Neutrophil (primary cell): ENCODE measurements around the gene STARD3NL.

ENCODE experiments used
- H3K27ac ChIP-seq: fragments of 200-600 bp; sonication (generic); 2 replicates; pipeline ENCODE4 v1.5.1; 2016; ENCODE audit warnings: mild to moderate bottlenecking, moderate library complexity
- H3K27me3 ChIP-seq: fragments of 200-600 bp; sonication (generic); 2 replicates; pipeline ENCODE4 v1.6.0; 2016; ENCODE audit warnings: mild to moderate bottlenecking
- H3K36me3 ChIP-seq: fragments of 200-600 bp; sonication (generic); 2 replicates; pipeline ENCODE4 v1.5.1; 2017
- H3K4me1 ChIP-seq, 2 experiments: fragments of 200-600 bp in 1 of 2; sonication (generic) in 1 of 2; 1 replicate in 1 of 2; 2 replicates in 1 of 2; pipeline versions ENCODE4 v1.5.1 to v1.6.1; 2013 to 2016; ENCODE audit warnings: low read depth in 1 of 2, low read length in 1 of 2, mild to moderate bottlenecking in 1 of 2, moderate library complexity in 1 of 2; ENCODE audit not compliant: control insufficient read depth in 1 of 2, insufficient read depth in 1 of 2
- H3K4me3 ChIP-seq, 2 experiments: fragments of 200-600 bp in 1 of 2; sonication (generic) in 1 of 2; 1 replicate in 1 of 2; 2 replicates in 1 of 2; pipeline ENCODE4 v1.5.1; 2013 to 2016; ENCODE audit warnings: low read depth in 1 of 2, low read length in 1 of 2, mild to moderate bottlenecking in 1 of 2, moderate library complexity in 1 of 2
- H3K9me3 ChIP-seq: fragments of 200-600 bp; sonication (generic); 2 replicates; pipeline ENCODE4 v1.5.1; 2016
- CTCF ChIP-seq: fragments of 200-600 bp; sonication (generic); IDR thresholded peaks from 2 replicates; pipeline ENCODE4 v1.5.1; 2016; ENCODE audit warnings: antibody characterized with exemption

Gene STARD3NL

DNA sequence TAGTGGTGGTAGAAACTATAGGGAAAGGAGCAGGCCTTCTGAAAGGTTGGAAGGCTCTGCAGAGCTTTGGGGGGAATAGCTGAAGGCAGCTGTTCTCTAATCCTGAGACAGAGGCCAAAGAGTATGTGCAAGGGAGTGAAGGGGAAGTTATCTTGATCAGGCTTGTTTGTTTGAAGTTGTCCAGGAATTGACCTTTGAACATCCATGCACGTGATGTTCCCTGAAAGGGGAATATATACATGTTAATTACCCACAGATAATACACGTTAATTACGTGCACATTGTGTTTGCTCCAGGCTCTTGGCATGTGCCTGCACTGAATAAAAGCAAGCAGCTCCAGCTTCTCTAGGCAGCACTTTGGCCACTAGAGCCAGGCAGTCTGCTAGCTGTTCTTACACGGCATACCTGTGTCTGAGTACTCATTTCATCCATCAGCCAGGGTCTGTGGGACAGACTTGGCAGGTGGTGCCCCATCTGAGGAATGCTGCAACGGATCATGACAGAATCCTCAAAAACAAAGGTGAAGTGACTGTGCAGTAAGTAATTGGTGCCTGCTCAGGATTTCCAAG, 18.0 kb upstream of the STARD3NL start:
- Histone ChIP-seq H3K27me3 (no peaks in the 10 kb centered on the region), H3K4me3 (no peak overlapping the region), H3K4me1 (no peaks in the 10 kb centered on the region), H3K27ac (no peak overlapping the region), H3K9me3 (no peaks in the 10 kb centered on the region), H3K36me3 (no peaks in the 10 kb centered on the region)
- TF ChIP-seq CTCF, result no peak

- Histone ChIP-seq H3K4me1 (no peaks in the 10 kb centered on the region), H3K9me3 (no peaks in the 10 kb centered on the region), H3K27me3 (no peaks in the 10 kb centered on the region), H3K27ac (no peak overlapping the region), H3K36me3 (no peaks in the 10 kb centered on the region), H3K4me3 (no peak overlapping the region)
- no peak for TF ChIP-seq CTCF
Measured at GRCh38 chr7:38162036-38162435, 16.0 kb upstream of the STARD3NL start.

GRCh38 chr7:38163671-38164070, 14.4 kb upstream of the STARD3NL start:
- H3K36me3 ChIP-seq, result no peaks in the 10 kb centered on the region
- H3K9me3 ChIP-seq, result no peaks in the 10 kb centered on the region
- peaks cover 7 to 12% of the 10 kb centered on the region in 2 experiments for H3K4me1 ChIP-seq
- H3K4me3 ChIP-seq, result no peak overlapping the region
- H3K27ac ChIP-seq, result no peak overlapping the region
- no peaks in the 10 kb centered on the region for H3K27me3 ChIP-seq
- no peak for TF ChIP-seq CTCF

DNA sequence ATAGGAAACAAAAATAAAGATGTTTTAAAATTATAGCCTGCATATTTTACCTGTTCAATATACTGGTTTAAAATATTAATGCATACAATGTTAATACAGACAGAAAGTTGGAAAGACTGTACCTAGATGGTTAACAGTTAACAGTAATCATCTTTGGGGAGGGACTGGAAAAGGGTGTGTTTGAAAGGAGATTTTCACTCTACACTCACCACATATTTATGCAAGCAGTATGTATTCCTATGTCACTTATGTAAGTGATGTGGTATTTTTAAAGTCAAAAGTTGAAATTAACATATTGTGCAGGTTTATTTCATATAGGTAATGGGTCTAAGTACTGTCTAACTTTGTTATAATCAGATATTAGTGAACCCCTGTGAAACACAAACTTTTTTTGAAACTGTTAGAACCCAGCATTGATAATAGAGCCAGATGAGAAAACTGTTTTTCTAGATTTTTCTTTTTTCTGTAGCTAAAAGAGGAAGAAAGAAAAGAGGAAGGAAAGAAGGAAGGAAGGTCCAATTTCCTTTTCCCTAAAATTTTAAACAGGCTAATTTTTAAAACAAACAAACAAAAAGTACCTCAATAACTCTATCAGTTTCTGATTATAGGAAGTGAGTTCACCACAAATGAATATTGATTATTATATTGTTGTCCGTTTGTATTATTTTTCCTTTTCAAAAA, 9.0 kb upstream of the STARD3NL start:
- Histone ChIP-seq H3K27me3 (no peaks in the 10 kb centered on the region), H3K4me3 (peak overlapping the region in 1 of 2 experiments; percentile 11), H3K27ac (peak overlapping the region; percentile 70), H3K9me3 (no peaks in the 10 kb centered on the region), H3K36me3 (no peaks in the 10 kb centered on the region), H3K4me1 (peaks cover 27 to 43% of the 10 kb centered on the region in 2 experiments)
- no peak for TF ChIP-seq CTCF

- no peak for TF ChIP-seq CTCF
- H3K27me3 ChIP-seq, result no peaks in the 10 kb centered on the region
Measured at GRCh38 chr7:38169847-38170246, 8.2 kb upstream of the STARD3NL start.

More at GRCh38 chr7:38169847-38170246, 8.2 kb upstream of the STARD3NL start:
- Histone ChIP-seq H3K36me3 (no peaks in the 10 kb centered on the region), H3K4me1 (peaks cover 27 to 43% of the 10 kb centered on the region in 2 experiments), H3K4me3 (peak overlapping the region in 1 of 2 experiments; percentile 11), H3K27ac (peak overlapping the region; percentile 70), H3K9me3 (no peaks in the 10 kb centered on the region)
